Heart left ventricle (tissue), 16 donors: Measurements from ENCODE around the gene HS6ST3. TPM values are rescaled to one million over a fixed set of nuclear protein-coding genes. Genes with fewer than 3 reads are reported as not detected.

Experiments used
- ATAC-seq, 4 donors: fragments of 200-7000 bp; cut with Tn5 transposase; one replicate each; pipeline ENCODE4 v1.9.1; 2020 to 2022; ENCODE audit warnings: moderate library complexity in 4 of 4, mild to moderate bottlenecking in 3 of 4, moderate number of reproducible peaks in 1 of 4
- DNase-seq, 5 donors: peaks; one replicate each; pipeline ENCODE4 v3.0.0-alpha.2; 2020
- H3K27ac ChIP-seq, 12 donors: fragments of 200-600 bp; sonication (generic) in 4 of 12; one replicate each; pipeline versions ENCODE4 v1.5.0 to v1.8.0; 2016 to 2022; ENCODE audit warnings: mild to moderate bottlenecking in 2 of 12
- H3K27me3 ChIP-seq, 9 donors: fragments of 200-600 bp; sonication (generic) in 2 of 9; one replicate each; pipeline versions ENCODE4 v1.5.1 to v1.8.0; 2016 to 2022; ENCODE audit warnings: mild to moderate bottlenecking in 3 of 9
- H3K36me3 ChIP-seq, 9 donors: fragments of 200-600 bp; sonication (generic) in 2 of 9; one replicate each; pipeline versions ENCODE4 v1.5.0 to v1.8.0; 2018 to 2022; ENCODE audit warnings: mild to moderate bottlenecking in 2 of 9
- H3K4me1 ChIP-seq, 12 donors: fragments of 200-600 bp; sonication (generic) in 4 of 12; one replicate each; pipeline versions ENCODE4 v1.5.0 to v1.8.0; 2016 to 2022; ENCODE audit warnings: mild to moderate bottlenecking in 3 of 12
- H3K4me3 ChIP-seq, 12 donors: fragments of 200-600 bp; sonication (generic) in 4 of 12; one replicate each; pipeline versions ENCODE4 v1.5.0 to v1.8.0; 2017 to 2022; ENCODE audit warnings: mild to moderate bottlenecking in 9 of 12, moderate library complexity in 4 of 12
- H3K9me3 ChIP-seq, 12 donors: fragments of 200-600 bp; sonication (generic) in 4 of 12; one replicate each; pipeline versions ENCODE4 v1.5.0 to v1.8.0; 2016 to 2022; ENCODE audit warnings: mild to moderate bottlenecking in 1 of 12
- CTCF ChIP-seq, 12 donors: fragments of 200-600 bp; sonication (generic) in 4 of 12; IDR thresholded peaks; one replicate each; pipeline versions ENCODE4 v1.5.0 to v1.8.0; 2018 to 2022; ENCODE audit warnings: antibody characterized with exemption in 12 of 12, mild to moderate bottlenecking in 5 of 12
- POLR2A ChIP-seq, 2 donors: fragments of 450-650 bp; IDR thresholded peaks; one replicate each; pipeline ENCODE4 v1.6.1; 2017; ENCODE audit warnings: antibody characterized with exemption in 2 of 2, mild to moderate bottlenecking in 2 of 2, moderate library complexity in 2 of 2
- WGBS, 4 donors: extraction: QIAGEN DNeasy Blood & Tissue Kit in 2 of 4; methylation state at CpG; one replicate each; pipeline versions ENCODE4 v1.1.5 to v1.1.7; 2013 to 2018; 5-methylcytosine and 5-hydroxymethylcytosine counted together
- intact Hi-C, 10 donors: fragments of 100-400 bp; cut with DNase I; formaldehyde crosslinking; loops; one replicate each; pipeline versions ENCODE4 v1.11.1 to v1.14.2; 2022
- polyA plus RNA-seq, 2 donors: library from polyadenylated mRNA; stranded (reverse); fragments of 200-250 nt; gene quantifications; one replicate each; pipeline ENCODE4 v1.2.3, GENCODE V29; 2013
- total RNA-seq, 9 donors: library from RNA; depleted of rRNA in 2 of 9; stranded (reverse); fragments of >200 nt in 2 of 9; fragmentation: NEBNext Ultra II Directional in 3 of 9; extraction: Animal tissue kit (Norgen Biotek cat#: 25700) in 3 of 9; gene quantifications; one replicate each; pipeline versions ENCODE4 v1.1.0 to v1.2.4, GENCODE V29; 2016 to 2023
- donor health status: ischemic (EF 13 %, LVEDD 7.1; RV severe dilation, severe dysfunction).
- donor health status: healthy with polysubstance abuse.
- donor health status: DM: no; HTN: yes; CAD: no.
- donor health status: DM: no; HTN: no; CAD: no.
- donor health status: ischemic (EF 25% LVEDD 6.9; RV normal size, moderate dysfunction).
- donor health status: ischemic (EF 25% LVEDD 5.7; RV mildly dilated, moderate dysfunction).
- donor health status: healthy.
- donor health status: DM: yes; HTN: yes; CAD: no.
- donor health status: ischemic (EF 35%, LVEDD 5.7; RV mildly dilated, moderate dysfunction).
- donor health status: nonischemic (EF 11% LVEDD 7.7; RV severe dilation, severe dysfunction).
- donor health status: DM: yes; HTN: yes; CAD: no.
- donor health status: PGD.
- donor health status: ischemic (EF 29% LVEDD 5.4; RV normal size, mild dysfunction).
- donor health status: nonischemic (EF 23%, LVEDD 6.1; RV moderate dilation, normal function).

HS6ST3 gene
- total and polyA plus RNA-seq, 11 donors: 0.01 to 5.2 (median 1.2) TPM

- H3K9me3 ChIP-seq: peaks cover 0 to 19% (median 0%) of the 10 kb centered on the region in 12 donors
- H3K27ac ChIP-seq: no peak overlapping the region
- H3K4me1 ChIP-seq: peaks cover 0 to 6% (median 0%) of the 10 kb centered on the region in 12 donors
- no peaks in the 10 kb centered on the region for H3K36me3 ChIP-seq
- 85 to 90% (median 88%) methylated on average over 2 of the region's 2 CpGs for WGBS, 4 donors
- TF ChIP-seq POLR2A (IDR thresholded peaks at IDR 0.05): no peak
- TF ChIP-seq CTCF (IDR thresholded peaks at IDR 0.05): no peak
- H3K4me3 ChIP-seq: no peak overlapping the region
- no peak for DNase-seq
- H3K27me3 ChIP-seq: no peaks in the 10 kb centered on the region
- no peak for ATAC-seq
- intact Hi-C loops: no loop called here
Observed at GRCh38 chr13:96783057-96783456, 693.1 kb downstream of the HS6ST3 start.

- H3K9me3 ChIP-seq: peaks cover 0 to 15% (median 0%) of the 10 kb centered on the region in 12 donors
- TF ChIP-seq POLR2A (IDR thresholded peaks at IDR 0.05): no peak
- no peak for TF ChIP-seq CTCF (IDR thresholded peaks at IDR 0.05)
- H3K36me3 ChIP-seq: no peaks in the 10 kb centered on the region
- no peak overlapping the region for H3K27ac ChIP-seq
- no peaks in the 10 kb centered on the region for H3K27me3 ChIP-seq
- H3K4me1 ChIP-seq: peaks cover 0 to 6% (median 0%) of the 10 kb centered on the region in 12 donors
- DNase-seq: no peak
- WGBS, 4 donors: 61 to 69% (median 63%) methylated on average over 3 of the region's 3 CpGs
- ATAC-seq: no peak
- no peak overlapping the region for H3K4me3 ChIP-seq
- intact Hi-C loops: no loop called here
Observed at GRCh38 chr13:96783511-96783910, 693.6 kb downstream of the HS6ST3 start.

DNA sequence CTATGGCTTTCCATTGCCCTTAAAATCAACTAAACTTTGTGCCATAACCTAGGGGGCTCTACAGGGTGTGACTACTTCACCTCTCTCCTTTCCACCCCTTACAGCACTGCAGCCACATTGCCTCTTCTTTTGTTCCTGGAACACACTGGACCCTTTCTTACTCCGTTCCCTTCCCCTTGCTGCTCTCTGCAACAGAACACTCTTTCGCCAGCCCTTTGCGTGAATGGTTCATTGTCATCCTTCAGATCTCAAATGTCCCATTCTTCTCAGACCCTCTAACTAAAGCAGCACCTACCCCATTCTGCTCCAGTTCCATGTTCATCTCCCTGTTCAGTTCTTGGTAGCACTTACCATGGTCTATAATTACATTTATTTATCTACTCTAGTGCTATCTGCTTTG lies 696.1 kb downstream of the HS6ST3 start:
- intact Hi-C loops: no loop called here
- DNase-seq (no peak), ATAC-seq (no peak)
- 85 to 96% (median 89%) methylated on average over 3 of the region's 3 CpGs for WGBS, 4 donors
- H3K36me3 ChIP-seq: no peaks in the 10 kb centered on the region
- H3K27ac ChIP-seq: no peak overlapping the region
- peaks cover 0 to 6% (median 0%) of the 10 kb centered on the region in 12 donors for H3K4me1 ChIP-seq
- TF ChIP-seq POLR2A (IDR thresholded peaks at IDR 0.05) (no peak), CTCF (IDR thresholded peaks at IDR 0.05) (no peak)
- H3K27me3 ChIP-seq: no peaks in the 10 kb centered on the region
- no peak overlapping the region for H3K4me3 ChIP-seq
- H3K9me3 ChIP-seq: peaks cover 0 to 11% (median 0%) of the 10 kb centered on the region in 12 donors

DNA sequence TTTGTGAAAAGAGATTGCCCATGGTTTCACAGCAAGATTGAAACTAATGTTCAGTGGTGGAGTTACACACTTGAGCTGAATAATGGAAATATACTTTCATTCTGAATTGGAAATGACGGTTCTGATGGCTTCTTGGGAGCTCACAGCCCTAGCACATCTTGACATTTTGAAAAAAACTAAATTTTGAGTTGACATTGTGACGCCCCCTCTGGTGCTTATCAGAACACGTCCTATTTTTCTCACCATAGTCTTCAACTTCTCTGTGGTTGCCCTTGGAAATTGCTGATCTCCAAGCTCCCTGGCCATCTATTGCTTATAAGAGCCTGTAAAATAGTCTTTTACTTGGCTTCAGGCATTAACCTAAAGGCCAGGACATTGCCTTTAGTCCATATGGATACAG lies 702.3 kb downstream of the HS6ST3 start:
- no peak for ATAC-seq
- no peaks in the 10 kb centered on the region for H3K36me3 ChIP-seq
- TF ChIP-seq CTCF (IDR thresholded peaks at IDR 0.05): no peak
- TF ChIP-seq POLR2A (IDR thresholded peaks at IDR 0.05): no peak
- WGBS, 4 donors: 68 to 81% (median 76%) methylated on average over 3 of the region's 3 CpGs
- H3K4me3 ChIP-seq: no peak overlapping the region
- no peaks in the 10 kb centered on the region for H3K27me3 ChIP-seq
- no peaks in the 10 kb centered on the region for H3K4me1 ChIP-seq
- no peak overlapping the region for H3K27ac ChIP-seq
- DNase-seq: no peak
- peaks cover 0 to 9% (median 0%) of the 10 kb centered on the region in 12 donors for H3K9me3 ChIP-seq
- intact Hi-C loops: no loop called here
